ENCODE measurements around the gene AKT3.

AKT3 gene

DNA sequence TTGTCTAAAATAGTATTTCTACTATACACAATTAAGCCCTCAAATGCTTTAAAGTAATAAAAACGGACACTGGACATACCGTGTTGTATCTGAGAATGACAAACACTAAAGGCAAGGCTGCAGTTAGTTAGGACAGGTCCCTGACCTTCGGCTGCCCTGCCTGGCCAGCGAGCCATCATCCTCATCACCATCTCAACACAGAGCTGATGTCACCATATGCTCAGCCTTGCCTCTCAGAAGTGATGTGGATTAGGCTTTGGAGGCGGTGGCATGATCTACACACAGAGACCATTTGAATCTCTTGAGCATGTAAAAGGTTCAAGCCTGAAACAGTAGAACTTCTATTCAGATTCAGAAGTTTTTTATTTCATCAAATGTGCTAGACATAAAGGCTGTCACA, 349.5 kb downstream of the AKT3 start:
- DNase-seq, result no peak

GRCh38 chr1:243499711-243500110, 350.3 kb downstream of the AKT3 start:
- no peak for DNase-seq

DNA sequence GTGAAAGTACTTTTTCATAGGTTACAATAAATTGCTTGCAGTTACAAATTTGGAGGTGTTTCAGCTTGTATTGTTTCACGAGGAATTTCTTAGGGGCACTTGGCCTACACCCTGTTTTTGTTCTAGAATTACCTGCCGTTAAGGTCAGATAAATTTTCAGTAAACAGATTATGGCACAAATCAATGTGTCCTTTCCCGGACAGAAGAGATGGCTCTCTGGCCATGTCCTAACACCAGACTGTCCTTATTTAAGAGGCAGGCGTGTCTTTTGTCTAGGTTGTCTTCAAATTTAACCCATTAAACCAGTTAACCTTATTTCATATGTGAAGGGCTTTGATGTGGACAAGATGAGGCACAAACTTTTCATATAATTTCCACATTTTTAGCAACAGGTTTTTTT, 350.8 kb downstream of the AKT3 start:
- DNase-seq, result no peak

DNA sequence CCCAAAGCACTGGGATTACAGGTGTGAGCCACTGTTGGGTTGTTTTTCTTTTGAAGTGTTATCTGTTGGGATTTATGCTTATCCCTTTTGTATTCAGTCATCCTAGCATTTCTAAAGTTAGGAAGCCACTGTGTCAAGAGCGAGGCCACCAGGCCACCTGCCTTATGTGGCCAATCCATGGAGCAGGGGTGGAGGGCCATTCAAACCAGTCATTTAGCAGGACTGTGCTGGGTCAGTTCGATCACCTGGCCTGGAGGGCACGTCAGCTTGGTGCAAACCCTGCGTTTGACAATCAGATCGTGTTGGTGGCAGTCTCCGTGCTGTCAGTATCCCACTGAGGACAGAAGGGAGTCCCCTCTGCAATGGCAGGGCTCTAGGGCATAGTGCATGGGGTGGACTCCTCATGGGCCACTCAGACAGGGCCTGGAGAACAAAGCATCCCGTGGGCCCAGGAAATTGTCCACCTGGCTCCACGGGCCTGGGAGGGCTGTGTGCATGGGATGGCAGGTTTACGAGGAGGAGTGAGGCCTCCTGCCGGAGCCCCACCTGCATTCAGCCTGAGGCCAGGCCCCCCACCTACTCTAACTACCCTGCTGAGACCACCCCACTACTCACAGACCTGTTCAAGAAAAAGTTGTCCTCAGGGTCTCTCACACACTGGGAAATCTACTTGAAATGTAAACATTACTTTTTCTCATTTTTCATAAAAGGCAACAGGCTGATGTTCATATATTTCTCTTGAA, 351.9 kb downstream of the AKT3 start:
- DNase-seq, result no peak

DNA sequence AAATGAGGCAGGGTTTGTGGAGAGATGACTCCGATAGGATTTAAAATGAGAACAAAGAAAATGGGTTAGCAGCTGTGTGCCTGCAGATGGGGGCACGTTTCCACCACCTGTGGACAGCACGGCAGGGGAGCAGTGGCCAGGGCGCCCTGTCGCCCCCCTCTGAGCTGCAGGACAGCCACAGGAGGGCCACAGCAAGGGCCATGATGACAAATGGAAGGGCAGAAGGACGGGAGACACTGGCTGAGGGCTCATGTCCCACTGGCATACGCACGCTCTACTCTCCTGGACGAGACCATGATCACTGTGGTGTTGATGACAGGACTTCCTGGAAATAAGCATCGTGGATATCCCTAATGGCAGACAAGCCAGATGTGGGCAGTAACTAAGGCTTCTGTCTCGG, 353.2 kb downstream of the AKT3 start:
- DNase-seq, result no peak

GRCh38 chr1:243496187-243496646, 353.8 kb downstream of the AKT3 start:
- no peak for DNase-seq

- DNase-seq, result no peak
These were observed 354.4 kb downstream of the AKT3 start for GRCh38 chr1:243495442-243496186.

DNA sequence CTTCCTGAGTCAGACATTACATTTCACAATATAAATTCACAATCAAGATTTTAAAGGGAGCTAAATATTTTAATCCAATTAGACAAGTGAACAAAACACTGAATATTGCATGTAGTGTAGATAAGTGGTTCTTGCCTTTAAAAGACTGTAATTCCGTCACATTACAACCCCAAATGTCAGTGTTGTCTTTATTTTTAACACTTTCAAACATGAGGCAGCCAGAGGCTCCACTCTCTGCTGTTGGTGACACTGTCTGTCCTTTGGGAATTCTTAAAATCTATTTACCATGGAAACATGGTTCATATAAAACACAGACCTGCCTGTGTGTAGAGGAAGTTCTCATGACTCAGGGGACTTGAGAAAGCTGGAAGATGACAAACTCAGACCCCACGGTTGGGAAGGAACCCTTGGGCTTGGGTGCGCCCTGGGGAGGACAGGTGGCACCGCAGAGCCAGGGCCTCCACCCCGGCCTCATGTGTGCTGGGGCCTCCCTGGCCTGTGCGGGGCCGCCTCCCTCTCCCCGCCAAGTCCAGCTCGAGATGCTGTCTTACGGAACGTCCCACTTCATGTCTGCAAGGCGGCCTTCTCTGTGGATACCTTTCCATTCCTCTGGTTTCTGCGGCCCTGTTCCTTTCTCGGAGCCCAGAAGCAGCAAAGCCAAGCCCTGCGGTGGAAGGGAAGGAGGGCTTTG, 355.2 kb downstream of the AKT3 start:
- DNase-seq, result no peak

- DNase-seq, result no peak
These were observed 356.6 kb downstream of the AKT3 start for GRCh38 chr1:243493156-243494129.

- DNase-seq, result no peak
These were observed 359.0 kb downstream of the AKT3 start for GRCh38 chr1:243490748-243491686.

DNA sequence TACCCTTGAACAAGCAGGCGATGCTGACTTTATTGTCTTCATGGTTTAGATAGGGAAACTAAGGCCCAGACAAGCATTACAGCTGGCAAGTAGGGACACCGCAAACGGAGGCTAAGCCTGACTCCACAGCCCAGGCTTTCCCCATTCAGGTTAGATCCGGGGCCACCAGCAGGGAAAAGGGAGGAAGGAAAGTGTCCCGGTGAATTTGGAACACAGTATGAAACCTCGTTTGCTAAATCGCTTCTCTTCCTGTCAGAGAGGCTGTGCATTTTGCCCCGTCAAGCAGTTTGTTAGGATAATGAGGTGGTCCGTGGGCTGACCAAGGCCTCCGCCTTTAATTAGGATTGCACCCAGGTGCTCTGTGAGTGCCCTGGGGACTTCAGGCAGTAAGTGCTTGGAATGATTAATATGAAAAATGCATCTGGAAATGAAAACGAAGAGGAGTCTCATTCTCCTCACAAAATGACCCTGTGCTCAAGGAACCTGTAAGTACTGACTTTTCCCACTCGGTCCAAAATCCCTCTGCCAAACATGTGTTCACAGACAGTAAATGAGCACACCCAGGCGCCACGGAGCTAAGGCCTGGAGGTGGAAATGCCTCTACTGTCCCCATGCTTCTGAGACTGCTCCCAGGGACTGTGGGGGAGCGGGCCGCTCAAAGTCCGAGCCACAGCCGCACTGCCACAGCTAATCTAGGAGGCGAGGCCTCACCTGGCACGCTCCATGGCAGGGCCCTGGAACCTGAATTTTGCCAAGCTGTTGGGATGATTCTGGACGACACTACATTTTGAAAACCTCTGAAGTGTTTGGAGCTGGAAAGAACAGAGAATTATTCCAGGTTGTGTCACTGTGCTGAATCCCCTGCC, 360.1 kb downstream of the AKT3 start:
- DNase-seq, result no peak

DNA sequence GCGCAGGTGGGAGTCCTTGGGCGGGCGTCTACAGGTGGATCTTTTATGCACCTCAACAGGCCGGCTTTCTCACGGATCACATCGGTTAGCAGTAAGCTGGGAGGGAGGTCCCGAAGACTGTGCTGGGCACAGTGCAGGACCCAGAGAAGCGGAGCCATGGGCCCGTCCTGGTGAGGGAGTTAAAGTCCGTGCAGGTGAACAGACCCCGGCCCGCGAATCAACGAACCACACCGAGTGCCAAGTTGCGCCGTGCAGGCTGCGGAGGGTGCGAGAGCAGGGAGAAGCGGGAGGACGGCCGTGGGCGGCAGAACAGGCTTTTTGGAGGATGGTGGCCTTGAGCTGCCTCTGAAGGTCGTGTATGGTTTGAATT, 360.9 kb downstream of the AKT3 start:
- DNase-seq, result no peak

DNA sequence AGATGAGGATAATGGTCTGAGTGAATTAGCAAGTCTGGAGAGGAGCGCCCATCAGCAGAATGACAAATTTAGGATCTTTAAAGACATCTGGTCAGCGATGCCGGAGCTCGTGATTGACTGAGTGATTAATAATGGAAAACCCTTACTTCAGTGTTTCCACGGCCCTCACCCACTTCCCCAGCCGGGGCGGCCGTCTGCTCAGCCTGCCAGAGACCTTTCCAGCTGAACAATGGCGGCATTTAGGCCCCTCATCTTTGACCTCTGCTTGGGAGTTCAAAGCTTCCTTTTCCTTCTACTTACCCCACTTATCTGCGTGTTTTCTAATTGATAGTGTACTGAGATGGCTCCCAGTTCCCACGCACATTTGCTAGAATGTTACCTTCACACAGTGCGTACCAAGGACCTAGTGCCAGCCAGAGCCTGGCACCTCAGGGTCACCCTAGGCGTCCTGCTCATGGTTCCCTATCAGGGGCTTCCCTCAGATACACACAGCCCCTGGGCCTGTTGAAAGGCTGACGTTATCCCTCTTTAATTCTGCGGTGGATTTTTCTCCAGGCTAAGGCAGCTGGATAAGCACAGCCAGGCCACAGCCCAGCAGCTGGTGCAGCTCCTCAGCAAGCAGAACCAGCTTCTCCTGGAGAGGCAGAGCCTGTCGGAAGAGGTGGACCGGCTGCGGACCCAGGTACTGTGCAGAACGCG, 361.4 kb downstream of the AKT3 start:
- no peak for DNase-seq

DNA sequence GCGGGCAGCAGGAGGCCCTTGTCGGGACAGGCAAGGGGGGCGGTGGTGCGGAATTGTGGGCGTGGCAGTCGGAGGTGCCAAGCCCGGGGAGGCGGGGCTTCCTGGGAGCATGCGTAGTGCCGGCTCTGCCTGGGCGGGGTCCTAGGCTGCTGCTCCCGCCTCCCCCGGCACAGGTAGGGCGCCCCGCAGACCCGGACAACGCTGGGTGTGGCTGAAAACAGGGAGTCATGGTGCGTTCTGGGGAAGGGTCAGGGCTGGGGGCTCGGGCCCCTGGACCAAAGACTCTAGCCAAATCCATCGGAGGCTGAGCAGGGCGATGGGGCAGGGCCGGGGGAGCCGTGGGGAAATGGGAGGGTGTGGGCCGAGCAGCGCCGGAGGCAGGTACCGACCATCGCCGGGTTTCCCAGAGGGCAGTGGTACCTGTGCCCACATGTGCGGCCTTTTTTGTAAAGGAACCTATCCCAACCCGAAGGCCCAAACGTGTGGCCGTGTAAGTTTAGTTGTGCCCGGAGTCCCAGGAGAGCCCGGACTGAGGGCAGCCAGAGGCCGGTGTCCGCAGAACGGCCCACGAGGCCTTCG, 362.3 kb downstream of the AKT3 start:
- DNase-seq, result peak; percentile 26 to 57

DNA sequence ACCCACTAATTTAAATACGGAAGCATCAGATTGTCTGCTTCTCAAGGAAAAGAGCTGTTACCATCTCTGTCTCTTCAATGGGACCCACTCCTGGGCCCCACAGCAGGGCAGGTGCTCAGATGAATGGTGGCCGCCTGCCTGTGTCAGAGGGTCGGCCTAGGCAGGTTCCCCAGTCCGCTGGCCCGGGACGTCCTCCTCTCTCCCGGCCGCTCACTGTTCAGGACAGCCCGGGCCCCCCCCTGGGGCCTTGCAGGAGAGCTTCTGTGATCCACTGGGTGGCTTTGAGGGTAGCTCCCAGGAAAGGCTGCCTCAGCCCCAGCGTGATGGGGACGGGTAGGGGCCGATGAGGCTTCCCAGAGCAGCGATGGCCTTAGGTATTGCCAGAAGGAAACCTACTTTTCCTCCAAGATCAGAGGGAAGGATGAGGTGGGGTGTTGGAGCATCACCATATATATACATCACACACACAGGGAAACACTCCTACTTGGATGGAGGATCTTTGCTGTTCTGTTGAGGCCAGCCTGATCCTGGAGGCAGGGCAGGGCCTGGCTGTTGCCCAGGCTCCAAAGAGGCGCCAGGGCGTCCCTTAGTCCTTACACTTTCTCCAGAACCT, 362.9 kb downstream of the AKT3 start:
- no peak for DNase-seq

DNA sequence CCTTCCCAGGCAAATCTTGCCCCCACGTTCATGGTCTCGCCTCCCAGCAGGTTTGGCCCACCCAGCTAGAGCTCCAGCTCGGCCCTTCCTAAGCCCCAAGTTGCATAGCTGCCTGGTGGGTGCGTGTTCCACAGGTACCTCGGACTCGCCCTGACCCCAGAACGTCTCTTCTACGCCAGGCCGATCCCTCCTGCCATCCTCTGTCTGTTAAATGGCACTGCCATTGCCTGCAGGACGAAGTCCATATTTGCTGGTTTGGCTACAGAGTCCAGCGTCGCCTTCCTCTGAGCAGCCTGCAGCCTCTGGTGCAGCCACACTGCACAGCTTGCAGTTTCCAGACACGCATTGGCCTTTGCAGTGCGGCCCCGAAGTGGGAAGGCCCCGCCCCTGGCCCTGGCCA, 366.1 kb downstream of the AKT3 start:
- no peak for DNase-seq

- no peak for DNase-seq
These were observed 366.8 kb downstream of the AKT3 start for GRCh38 chr1:243483071-243483771.

Data from NCI-H187 (cell line).